ENCODE results near the gene LUZP1.

LUZP1 gene

DNA sequence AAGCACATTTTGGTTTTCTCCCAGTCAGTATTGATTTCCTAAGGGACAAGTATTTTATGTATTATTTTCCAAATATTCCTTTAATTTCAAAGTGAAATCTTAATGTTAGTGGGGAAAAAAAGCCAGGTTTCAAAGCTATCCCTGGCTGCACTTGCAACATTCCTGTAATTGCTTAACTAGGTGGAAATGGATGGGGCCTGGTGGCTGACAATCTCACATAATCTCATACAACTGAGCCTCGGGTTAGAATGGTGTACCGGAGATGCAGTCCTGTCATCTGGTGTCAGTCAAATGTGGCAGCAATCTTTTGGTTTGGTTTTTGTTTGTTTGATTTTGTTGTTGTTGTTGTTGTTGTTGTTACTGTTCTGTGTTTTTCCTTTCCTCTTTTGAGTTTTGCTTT, 103.3 kb downstream of the LUZP1 start (continued):
- TF ChIP-seq, protein P1, sequence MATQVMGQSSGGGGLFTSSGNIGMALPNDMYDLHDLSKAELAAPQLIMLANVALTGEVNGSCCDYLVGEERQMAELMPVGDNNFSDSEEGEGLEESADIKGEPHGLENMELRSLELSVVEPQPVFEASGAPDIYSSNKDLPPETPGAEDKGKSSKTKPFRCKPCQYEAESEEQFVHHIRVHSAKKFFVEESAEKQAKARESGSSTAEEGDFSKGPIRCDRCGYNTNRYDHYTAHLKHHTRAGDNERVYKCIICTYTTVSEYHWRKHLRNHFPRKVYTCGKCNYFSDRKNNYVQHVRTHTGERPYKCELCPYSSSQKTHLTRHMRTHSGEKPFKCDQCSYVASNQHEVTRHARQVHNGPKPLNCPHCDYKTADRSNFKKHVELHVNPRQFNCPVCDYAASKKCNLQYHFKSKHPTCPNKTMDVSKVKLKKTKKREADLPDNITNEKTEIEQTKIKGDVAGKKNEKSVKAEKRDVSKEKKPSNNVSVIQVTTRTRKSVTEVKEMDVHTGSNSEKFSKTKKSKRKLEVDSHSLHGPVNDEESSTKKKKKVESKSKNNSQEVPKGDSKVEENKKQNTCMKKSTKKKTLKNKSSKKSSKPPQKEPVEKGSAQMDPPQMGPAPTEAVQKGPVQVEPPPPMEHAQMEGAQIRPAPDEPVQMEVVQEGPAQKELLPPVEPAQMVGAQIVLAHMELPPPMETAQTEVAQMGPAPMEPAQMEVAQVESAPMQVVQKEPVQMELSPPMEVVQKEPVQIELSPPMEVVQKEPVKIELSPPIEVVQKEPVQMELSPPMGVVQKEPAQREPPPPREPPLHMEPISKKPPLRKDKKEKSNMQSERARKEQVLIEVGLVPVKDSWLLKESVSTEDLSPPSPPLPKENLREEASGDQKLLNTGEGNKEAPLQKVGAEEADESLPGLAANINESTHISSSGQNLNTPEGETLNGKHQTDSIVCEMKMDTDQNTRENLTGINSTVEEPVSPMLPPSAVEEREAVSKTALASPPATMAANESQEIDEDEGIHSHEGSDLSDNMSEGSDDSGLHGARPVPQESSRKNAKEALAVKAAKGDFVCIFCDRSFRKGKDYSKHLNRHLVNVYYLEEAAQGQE (tag by site-specific recombination; IDR thresholded peaks at IDR 0.05), result no peak
- no peak for TF ChIP-seq ZBTB1 (tag by site-specific recombination; IDR thresholded peaks at IDR 0.05)

DNA sequence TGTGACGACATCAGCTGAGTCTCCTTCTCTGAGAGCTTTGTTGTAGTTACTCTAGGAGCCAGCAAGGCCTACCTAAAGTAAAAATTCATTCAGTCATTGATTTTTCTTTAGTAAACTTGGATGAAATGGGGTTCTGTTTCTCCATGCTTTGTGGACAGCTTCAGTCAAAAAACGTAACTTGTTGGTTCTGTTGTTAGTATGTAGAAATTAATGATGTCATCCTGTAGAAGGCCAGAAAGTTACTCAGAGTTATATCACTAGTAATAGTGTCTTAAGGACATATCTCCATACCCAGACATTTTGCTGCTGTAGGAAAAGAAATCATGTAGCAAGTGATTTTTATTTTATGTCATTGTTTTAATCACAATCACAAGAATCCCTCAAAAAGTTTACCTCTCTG, 106.4 kb downstream of the LUZP1 start:
- ChIA-PET POLR2A (no interaction called here), CTCF (interaction anchor here (0.7 to 1.2 kb wide), 2 partner anchors 9 to 84 kb away, joined by 4 read pairs; no protein-coding TSS in a partner anchor)
- no peak for TF ChIP-seq ZFP37 (tag by site-specific recombination; IDR thresholded peaks at IDR 0.05)
- TF ChIP-seq SCRT2 (tag by site-specific recombination; IDR thresholded peaks at IDR 0.05), result peak; percentile 74
- no peak for TF ChIP-seq ZBTB8A (tag by site-specific recombination; IDR thresholded peaks at IDR 0.05)
- TF ChIP-seq, protein P2, sequence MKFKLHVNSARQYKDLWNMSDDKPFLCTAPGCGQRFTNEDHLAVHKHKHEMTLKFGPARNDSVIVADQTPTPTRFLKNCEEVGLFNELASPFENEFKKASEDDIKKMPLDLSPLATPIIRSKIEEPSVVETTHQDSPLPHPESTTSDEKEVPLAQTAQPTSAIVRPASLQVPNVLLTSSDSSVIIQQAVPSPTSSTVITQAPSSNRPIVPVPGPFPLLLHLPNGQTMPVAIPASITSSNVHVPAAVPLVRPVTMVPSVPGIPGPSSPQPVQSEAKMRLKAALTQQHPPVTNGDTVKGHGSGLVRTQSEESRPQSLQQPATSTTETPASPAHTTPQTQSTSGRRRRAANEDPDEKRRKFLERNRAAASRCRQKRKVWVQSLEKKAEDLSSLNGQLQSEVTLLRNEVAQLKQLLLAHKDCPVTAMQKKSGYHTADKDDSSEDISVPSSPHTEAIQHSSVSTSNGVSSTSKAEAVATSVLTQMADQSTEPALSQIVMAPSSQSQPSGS (tag by site-specific recombination; IDR thresholded peaks at IDR 0.05; ENCODE audit: low read depth), result peak; percentile 87
- no peak for TF ChIP-seq ZNF2 (tag by site-specific recombination; IDR thresholded peaks at IDR 0.05)
- TF ChIP-seq ZNF311 (tag by site-specific recombination; IDR thresholded peaks at IDR 0.05; ENCODE audit: borderline replicate concordance), result no peak
- TF ChIP-seq, protein P3, sequence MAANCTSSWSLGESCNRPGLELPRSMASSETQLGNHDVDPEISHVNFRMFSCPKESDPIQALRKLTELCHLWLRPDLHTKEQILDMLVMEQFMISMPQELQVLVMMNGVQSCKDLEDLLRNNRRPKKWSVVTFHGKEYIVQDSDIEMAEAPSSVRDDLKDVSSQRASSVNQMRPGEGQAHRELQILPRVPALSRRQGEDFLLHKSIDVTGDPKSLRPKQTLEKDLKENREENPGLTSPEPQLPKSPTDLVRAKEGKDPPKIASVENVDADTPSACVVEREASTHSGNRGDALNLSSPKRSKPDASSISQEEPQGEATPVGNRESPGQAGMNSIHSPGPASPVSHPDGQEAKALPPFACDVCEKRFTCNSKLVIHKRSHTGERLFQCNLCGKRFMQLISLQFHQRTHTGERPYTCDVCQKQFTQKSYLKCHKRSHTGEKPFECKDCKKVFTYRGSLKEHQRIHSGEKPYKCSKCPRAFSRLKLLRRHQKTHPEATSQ (tag by site-specific recombination; IDR thresholded peaks at IDR 0.05), result no peak
- H3K4me1 ChIP-seq (ENCODE audit: control insufficient read depth, insufficient read depth, low read length), result no peaks in the 10 kb centered on the region
- peaks cover 50 to 94% of the 10 kb centered on the region in 2 experiments for H3K36me3 ChIP-seq (ENCODE audit: control insufficient read depth in 2 of 2, insufficient read depth in 1 of 2, low read length in 2 of 2)
- no peak overlapping the region for H3K4me3 ChIP-seq (ENCODE audit: low read depth, low read length)
- H3K9me3 ChIP-seq (ENCODE audit: control insufficient read depth, insufficient read depth, low read depth, low read length), result no peaks in the 10 kb centered on the region
- no peak overlapping the region for H3K27ac ChIP-seq (ENCODE audit: extremely low read depth, low read depth, low read length)

DNA sequence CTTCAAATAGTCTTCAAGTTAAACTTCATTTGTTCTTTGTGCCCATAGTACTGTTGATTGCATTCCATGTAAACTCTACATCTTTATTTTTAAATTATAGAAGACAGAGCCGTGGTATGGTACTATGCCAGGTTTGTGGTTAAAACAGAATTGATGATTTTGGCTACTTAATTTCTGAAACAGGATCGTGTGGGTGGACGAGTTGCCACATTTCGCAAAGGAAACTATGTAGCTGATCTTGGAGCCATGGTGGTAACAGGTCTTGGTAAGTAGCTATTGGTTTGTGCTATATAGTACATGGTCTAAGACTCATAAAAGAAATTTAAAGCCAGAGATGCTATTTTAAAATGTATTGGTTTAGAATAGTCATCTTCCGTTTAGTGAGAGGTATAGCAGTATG, 111.4 kb downstream of the LUZP1 start:
- Histone ChIP-seq H3K4me3 (ENCODE audit: low read depth, low read length) (no peak overlapping the region), H3K27ac (ENCODE audit: extremely low read depth, low read depth, low read length) (no peak overlapping the region), H3K9me3 (ENCODE audit: control insufficient read depth, insufficient read depth, low read depth, low read length) (no peaks in the 10 kb centered on the region), H3K36me3 (ENCODE audit: control insufficient read depth in 2 of 2, insufficient read depth in 1 of 2, low read length in 2 of 2) (peaks cover 49 to 91% of the 10 kb centered on the region in 2 experiments), H3K4me1 (ENCODE audit: control insufficient read depth, insufficient read depth, low read length) (no peaks in the 10 kb centered on the region)
- ChIA-PET CTCF (interaction anchor here (0.9 to 3.3 kb wide), 3 partner anchors 9 to 127 kb away, joined by 3 to 15 read pairs (median 9); no protein-coding TSS in a partner anchor), POLR2A (no interaction called here)
- TF ChIP-seq MYNN (tag by site-specific recombination; IDR thresholded peaks at IDR 0.05; ENCODE audit: borderline replicate concordance) (no peak), ZXDB (tag by site-specific recombination; IDR thresholded peaks at IDR 0.05) (no peak), ZNF777 (tag by site-specific recombination; IDR thresholded peaks at IDR 0.05; ENCODE audit: borderline replicate concordance) (no peak), SP3 (tag by site-specific recombination; IDR thresholded peaks at IDR 0.05) (no peak), ZNF654 (tag by site-specific recombination; IDR thresholded peaks at IDR 0.05; ENCODE audit: low read depth) (no peak), ZNF114 (tag by site-specific recombination; IDR thresholded peaks at IDR 0.05) (no peak), ZBTB21 (tag by site-specific recombination; IDR thresholded peaks at IDR 0.05) (no peak), ZNF48 (tag by site-specific recombination; IDR thresholded peaks at IDR 0.05) (no peak)
- TF ChIP-seq, protein P4, sequence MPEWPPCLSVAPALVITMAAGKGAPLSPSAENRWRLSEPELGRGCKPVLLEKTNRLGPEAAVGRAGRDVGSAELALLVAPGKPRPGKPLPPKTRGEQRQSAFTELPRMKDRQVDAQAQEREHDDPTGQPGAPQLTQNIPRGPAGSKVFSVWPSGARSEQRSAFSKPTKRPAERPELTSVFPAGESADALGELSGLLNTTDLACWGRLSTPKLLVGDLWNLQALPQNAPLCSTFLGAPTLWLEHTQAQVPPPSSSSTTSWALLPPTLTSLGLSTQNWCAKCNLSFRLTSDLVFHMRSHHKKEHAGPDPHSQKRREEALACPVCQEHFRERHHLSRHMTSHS (tag by site-specific recombination; IDR thresholded peaks at IDR 0.05), result no peak
